Anterior cingulate cortex (tissue), 58 donors: ENCODE measurements around the gene SDHC.
"Not testable (repeated sequence)": the region's sequence is repeated elsewhere in the genome, so short reads cannot be mapped to it uniquely, and the experiment has no call there.

Experiments
- DNase-seq, 58 donors: peaks; one replicate each; lab custom pipeline; 2025; lab: John Stamatoyannopoulos, UW

The SDHC gene

DNA sequence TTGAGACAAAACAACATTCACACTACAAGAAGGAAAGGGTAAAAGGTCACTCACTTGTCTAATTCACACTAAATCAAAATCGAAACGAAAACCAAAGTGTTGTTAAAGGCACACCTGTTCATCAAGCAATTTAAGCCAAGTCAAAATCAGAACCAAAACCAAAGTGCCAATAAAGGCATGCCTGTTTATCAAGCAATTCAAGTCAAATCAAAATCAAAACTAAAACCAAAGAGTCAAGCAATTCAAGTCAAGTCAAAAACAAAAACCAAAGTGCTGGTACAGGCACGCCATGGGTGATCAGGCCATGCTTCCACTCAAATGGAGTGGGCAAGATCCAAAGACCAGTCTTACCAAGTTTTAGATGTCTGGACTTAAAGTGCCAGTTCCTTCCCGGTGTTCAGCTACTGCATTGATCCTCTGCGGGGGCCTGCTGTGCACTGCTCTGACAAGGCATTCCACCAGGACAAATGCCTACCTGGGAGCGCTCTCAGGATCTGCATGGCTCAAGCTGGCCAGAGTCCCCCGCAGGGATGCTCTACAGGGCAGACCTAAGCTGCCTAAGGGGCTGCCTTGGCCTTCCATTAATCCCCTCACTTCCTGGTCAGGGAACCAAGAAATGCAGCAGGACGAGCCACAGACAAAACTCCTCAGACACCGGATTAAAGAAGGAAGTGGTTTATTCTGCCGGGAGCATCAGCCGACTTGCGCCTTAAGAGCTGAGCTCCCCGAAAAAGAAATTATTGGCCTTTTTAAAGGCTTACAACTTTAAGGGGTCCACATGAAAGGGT, 95.9 kb downstream of the SDHC start:
- not testable (repeated sequence) for DNase-seq

DNA sequence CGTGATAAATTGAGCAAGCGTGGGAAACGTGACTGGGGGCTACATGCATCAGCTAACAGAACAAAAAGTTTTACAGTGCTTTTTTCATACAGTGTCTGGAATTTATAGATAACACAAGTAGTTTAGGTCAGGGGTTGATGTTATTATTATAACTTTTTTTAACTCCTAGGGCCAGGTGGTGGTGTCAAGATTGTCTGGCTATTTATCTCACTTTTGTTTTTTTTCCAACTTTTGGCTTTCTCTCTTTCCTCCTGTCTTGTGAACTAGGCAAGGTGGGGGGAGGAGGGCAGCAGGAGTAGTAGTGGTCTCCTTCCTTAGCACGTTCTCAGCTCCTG, 96.4 kb downstream of the SDHC start:
- DNase-seq = not testable (repeated sequence)
